HepG2 (cell line): ENCODE data around the gene VEZF1. TPM values are rescaled to one million over a fixed set of nuclear protein-coding genes. Genes with fewer than 3 reads are reported as not detected.

ENCODE experiments used
- DPF2 ChIP-seq: sonication (generic); formaldehyde crosslinking; IDR thresholded peaks from 2 replicates; pipeline ENCODE4 v1.4.0; 2020; ENCODE audit warnings: mild to moderate bottlenecking, low read depth, missing genetic modification reagents, borderline replicate concordance
- DR1 ChIP-seq: sonication (generic); formaldehyde crosslinking; IDR thresholded peaks from 2 replicates; pipeline ENCODE4 v1.8.0; 2021; ENCODE audit warnings: mild to moderate bottlenecking, missing genetic modification reagents, inconsistent platforms
- HIVEP1 ChIP-seq: sonication (generic); formaldehyde crosslinking; IDR thresholded peaks from 2 replicates; pipeline ENCODE4 v1.4.0; 2020; ENCODE audit warnings: mild to moderate bottlenecking, missing genetic modification reagents
- HNRNPL ChIP-seq: fragments of 200-400 bp; formaldehyde crosslinking; IDR thresholded peaks from 2 replicates; pipeline ENCODE4 v1.6.1; 2017; ENCODE audit warnings: mild to moderate bottlenecking, low read depth, low read length
- IRX3 ChIP-seq: sonication (generic); formaldehyde crosslinking; IDR thresholded peaks from 2 replicates; pipeline ENCODE4 v1.8.1; 2023; ENCODE audit warnings: mild to moderate bottlenecking, low read depth, missing genetic modification reagents, borderline replicate concordance
- KDM6A ChIP-seq: IDR thresholded peaks from 2 replicates; pipeline ENCODE4 v1.6.1; 2016; ENCODE audit warnings: low read depth
- KMT2A ChIP-seq: sonication (generic); formaldehyde crosslinking; IDR thresholded peaks from 2 replicates; pipeline ENCODE4 v1.4.0; 2020; ENCODE audit warnings: missing genetic modification reagents
- MYNN ChIP-seq: sonication (generic); formaldehyde crosslinking; IDR thresholded peaks from 2 replicates; pipeline ENCODE4 v1.4.0; 2020; ENCODE audit warnings: mild to moderate bottlenecking, low read depth, missing genetic modification reagents
- NFE2L1 ChIP-seq: sonication (generic); formaldehyde crosslinking; IDR thresholded peaks from 2 replicates; pipeline ENCODE4 v1.4.0; 2020; ENCODE audit warnings: missing genetic modification reagents, mild to moderate bottlenecking, borderline replicate concordance
- PCBP1 ChIP-seq: fragments of 200-400 bp; formaldehyde crosslinking; IDR thresholded peaks from 2 replicates; pipeline ENCODE4 v1.6.1; 2017; ENCODE audit warnings: mild to moderate bottlenecking, low read depth, low read length, borderline replicate concordance
- POLR2G ChIP-seq: fragments of 200-400 bp; formaldehyde crosslinking; IDR thresholded peaks from 2 replicates; pipeline ENCODE4 v1.6.1; 2018; ENCODE audit warnings: mild to moderate bottlenecking, low read depth, low read length, moderate library complexity
- TFDP1 ChIP-seq: IDR thresholded peaks from 2 replicates; pipeline ENCODE4 v1.6.1; 2016; ENCODE audit warnings: missing compliant biosample characterization, missing genetic modification reagents, borderline replicate concordance
- TOPORS ChIP-seq: sonication (generic); formaldehyde crosslinking; IDR thresholded peaks from 2 replicates; pipeline ENCODE4 v1.8.0; 2023; ENCODE audit warnings: mild to moderate bottlenecking, missing genetic modification reagents
- ZNF24 ChIP-seq: fragments of 450-650 bp; IDR thresholded peaks from 2 replicates; pipeline ENCODE4 v1.6.1; 2017; ENCODE audit warnings: antibody characterized with exemption, mild to moderate bottlenecking
- ZNF333 ChIP-seq: sonication (generic); formaldehyde crosslinking; IDR thresholded peaks from 2 replicates; pipeline ENCODE4 v1.4.0; 2020; ENCODE audit warnings: mild to moderate bottlenecking, missing genetic modification reagents, borderline replicate concordance
- ZNF44 ChIP-seq: sonication (generic); formaldehyde crosslinking; IDR thresholded peaks from 2 replicates; pipeline ENCODE4 v1.5.1; 2020; ENCODE audit warnings: mild to moderate bottlenecking, missing genetic modification reagents
- ZNF496 ChIP-seq: sonication (generic); formaldehyde crosslinking; IDR thresholded peaks from 2 replicates; pipeline ENCODE4 v1.8.1; 2023; ENCODE audit warnings: mild to moderate bottlenecking, moderate library complexity, missing genetic modification reagents; ENCODE audit not compliant: insufficient replicate concordance
- ZNF616 ChIP-seq: sonication (generic); formaldehyde crosslinking; IDR thresholded peaks from 2 replicates; pipeline ENCODE4 v1.5.0; 2020; ENCODE audit warnings: low read depth, mild to moderate bottlenecking, missing genetic modification reagents
- ZNF7 ChIP-seq: IDR thresholded peaks from 2 replicates; pipeline ENCODE4 v1.6.1; 2016; ENCODE audit warnings: missing biosample characterization, missing genetic modification reagents
- polyA plus RNA-seq, 8 experiments: library from polyadenylated mRNA; depleted of rRNA in 3 of 8; stranded (reverse) in 7 of 8; unstranded in 1 of 8; fragments of >200 nt; fragmentation: Illumina TruSeq in 4 of 8; extraction: Trizol in 4 of 8; gene quantifications; 2 replicates each; pipeline versions ENCODE4 v1.2.1 to v1.2.3, GENCODE V29; 2011 to 2016; ENCODE audit warnings: low read depth in 4 of 8, missing spikeins in 1 of 8, mixed read lengths in 1 of 8; ENCODE audit not compliant: insufficient read depth in 1 of 8
- total RNA-seq, 5 experiments: library from RNA; depleted of rRNA; stranded (reverse); fragments of >200 nt; fragmentation: Illumina TruSeq; extraction: Trizol; gene quantifications; 2 replicates each; pipeline ENCODE4 v1.2.3, GENCODE V29; 2016; ENCODE audit warnings: low read depth in 1 of 5
- TF ChIP-seq, protein P1 (sequence below): sonication (generic); formaldehyde crosslinking; IDR thresholded peaks from 2 replicates; pipeline ENCODE4 v1.4.0; 2020; ENCODE audit warnings: missing genetic modification reagents
- TF ChIP-seq, protein P2 (sequence below): sonication (generic); formaldehyde crosslinking; conservative IDR thresholded peaks from 2 replicates; pipeline ENCODE4 v1.4.0; 2020; ENCODE audit warnings: missing genetic modification reagents

The VEZF1 gene
- total and polyA plus RNA-seq, 2 of the 13 experiments (the other 11 are each of a cell fraction or from before 2014, with no cell fraction given), result 45.9 to 49.7 TPM

DNA sequence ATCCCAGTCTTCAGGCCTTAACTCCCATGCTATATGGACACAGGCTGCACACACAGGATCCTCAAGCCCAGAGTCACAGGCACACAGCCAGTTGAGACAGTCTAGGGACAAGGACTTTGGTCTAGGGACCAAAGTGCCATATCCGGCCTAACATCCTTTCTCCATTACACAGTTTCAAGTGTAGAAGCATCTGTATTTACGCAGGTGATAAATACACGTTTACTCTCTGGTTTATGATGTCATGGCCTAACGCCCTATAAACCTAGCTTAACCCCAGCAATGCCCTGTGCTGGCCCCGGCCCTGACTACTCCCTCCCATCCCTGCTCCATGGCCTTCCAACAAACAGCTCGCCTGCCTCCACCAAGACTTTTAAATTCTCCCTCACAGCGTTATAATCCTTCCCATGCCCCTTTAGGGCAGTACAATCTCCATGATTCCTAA lies 50.0 kb downstream of the VEZF1 start (continued):
- TF ChIP-seq IRX3 (CRISPR knock-in tag) (no peak), MYNN (CRISPR knock-in tag) (no peak), ZNF496 (CRISPR knock-in tag) (no peak), TOPORS (no peak), HIVEP1 (no peak), ZNF616 (no peak), HNRNPL (no peak), KDM6A (CRISPR knock-in tag) (0 out of 2 replicates have a peak, but pooled peaks have one; percentile 39), TFDP1 (CRISPR knock-in tag) (no peak), PCBP1 (no peak), POLR2G (no peak), NFE2L1 (CRISPR knock-in tag) (no peak), ZNF24 (no peak), DPF2 (CRISPR knock-in tag) (no peak), DR1 (CRISPR knock-in tag) (no peak), ZNF7 (no peak), ZNF333 (CRISPR knock-in tag) (no peak), KMT2A (peak; percentile 66; the same call in 1 of the 2 replicates), ZNF44 (CRISPR knock-in tag) (no peak)
- TF ChIP-seq, protein P1, sequence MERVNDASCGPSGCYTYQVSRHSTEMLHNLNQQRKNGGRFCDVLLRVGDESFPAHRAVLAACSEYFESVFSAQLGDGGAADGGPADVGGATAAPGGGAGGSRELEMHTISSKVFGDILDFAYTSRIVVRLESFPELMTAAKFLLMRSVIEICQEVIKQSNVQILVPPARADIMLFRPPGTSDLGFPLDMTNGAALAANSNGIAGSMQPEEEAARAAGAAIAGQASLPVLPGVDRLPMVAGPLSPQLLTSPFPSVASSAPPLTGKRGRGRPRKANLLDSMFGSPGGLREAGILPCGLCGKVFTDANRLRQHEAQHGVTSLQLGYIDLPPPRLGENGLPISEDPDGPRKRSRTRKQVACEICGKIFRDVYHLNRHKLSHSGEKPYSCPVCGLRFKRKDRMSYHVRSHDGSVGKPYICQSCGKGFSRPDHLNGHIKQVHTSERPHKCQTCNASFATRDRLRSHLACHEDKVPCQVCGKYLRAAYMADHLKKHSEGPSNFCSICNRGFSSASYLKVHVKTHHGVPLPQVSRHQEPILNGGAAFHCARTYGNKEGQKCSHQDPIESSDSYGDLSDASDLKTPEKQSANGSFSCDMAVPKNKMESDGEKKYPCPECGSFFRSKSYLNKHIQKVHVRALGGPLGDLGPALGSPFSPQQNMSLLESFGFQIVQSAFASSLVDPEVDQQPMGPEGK (CRISPR knock-in tag), result peak; percentile 66
- TF ChIP-seq, protein P2, sequence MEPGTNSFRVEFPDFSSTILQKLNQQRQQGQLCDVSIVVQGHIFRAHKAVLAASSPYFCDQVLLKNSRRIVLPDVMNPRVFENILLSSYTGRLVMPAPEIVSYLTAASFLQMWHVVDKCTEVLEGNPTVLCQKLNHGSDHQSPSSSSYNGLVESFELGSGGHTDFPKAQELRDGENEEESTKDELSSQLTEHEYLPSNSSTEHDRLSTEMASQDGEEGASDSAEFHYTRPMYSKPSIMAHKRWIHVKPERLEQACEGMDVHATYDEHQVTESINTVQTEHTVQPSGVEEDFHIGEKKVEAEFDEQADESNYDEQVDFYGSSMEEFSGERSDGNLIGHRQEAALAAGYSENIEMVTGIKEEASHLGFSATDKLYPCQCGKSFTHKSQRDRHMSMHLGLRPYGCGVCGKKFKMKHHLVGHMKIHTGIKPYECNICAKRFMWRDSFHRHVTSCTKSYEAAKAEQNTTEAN (CRISPR knock-in tag), result no peak
